Fibroblast of the aortic adventitia (primary cell): Measurements from ENCODE around the gene PRSS38. TPM values are rescaled to one million over a fixed set of nuclear protein-coding genes. Genes with fewer than 3 reads are reported as not detected.

Source experiments
- DNase-seq: peaks from one replicate; pipeline ENCODE4 v3.0.0-alpha.2; 2010; ENCODE audit warnings: low read depth
- H3K4me3 ChIP-seq: 2 replicates; pipeline ENCODE4 v1.5.1; 2011; ENCODE audit warnings: low read depth, mild to moderate bottlenecking, control low read depth, low read length, moderate library complexity
- CTCF ChIP-seq: IDR thresholded peaks from 2 replicates; pipeline ENCODE4 v1.5.1; 2011; ENCODE audit warnings: mild to moderate bottlenecking, low read length, control low read depth, inconsistent platforms; ENCODE audit not compliant: insufficient read depth
- total RNA-seq: library from RNA; depleted of rRNA; stranded (reverse); fragments of >200 nt; gene quantifications from 2 replicates; pipeline ENCODE4 v1.2.3, GENCODE V29; 2012; ENCODE audit warnings: low replicate concordance

PRSS38 gene
- total RNA-seq, 1 donor: not detected

GRCh38 chr1:227884370-227885134 is 69.1 kb downstream of the PRSS38 start:
- no peak for TF ChIP-seq CTCF
- no peak for DNase-seq
- no peak overlapping the region for H3K4me3 ChIP-seq

GRCh38 chr1:227885135-227885647 is 69.7 kb downstream of the PRSS38 start:
- H3K4me3 ChIP-seq: no peak overlapping the region
- DNase-seq: no peak
- TF ChIP-seq CTCF: no peak

- no peak overlapping the region for H3K4me3 ChIP-seq
- no peak for TF ChIP-seq CTCF
- peak; percentile 56 for DNase-seq
These were observed 70.4 kb downstream of the PRSS38 start for GRCh38 chr1:227885648-227886502.

GRCh38 chr1:227886503-227886961 is 71.1 kb downstream of the PRSS38 start:
- no peak overlapping the region for H3K4me3 ChIP-seq
- no peak for TF ChIP-seq CTCF

GRCh38 chr1:227886993-227887696 is 71.7 kb downstream of the PRSS38 start:
- DNase-seq: peak; percentile 40
- H3K4me3 ChIP-seq: no peak overlapping the region
- TF ChIP-seq CTCF: no peak

More at GRCh38 chr1:227886503-227886961, 71.1 kb downstream of the PRSS38 start:
- DNase-seq: no peak

GRCh38 chr1:227887697-227888403 is 72.4 kb downstream of the PRSS38 start:
- H3K4me3 ChIP-seq: no peak overlapping the region
- no peak for DNase-seq
- TF ChIP-seq CTCF: no peak
